ENCODE measurements around the gene C5AR1.

- no peak for TF ChIP-seq CTCF (conservative IDR thresholded peaks at IDR 0.05; ENCODE audit: low read depth, low read length)
- no peak for TF ChIP-seq EZH2 (IDR thresholded peaks at IDR 0.05; ENCODE audit: borderline replicate concordance, low read depth, low read length, poor library complexity, severe bottlenecking)
Observed at GRCh38 chr19:47302249-47302648, 7.4 kb upstream of the C5AR1 start.
